Type B pancreatic cell (in vitro differentiated cells): ENCODE data around the gene FAU. TPM values are rescaled to one million over a fixed set of nuclear protein-coding genes. Genes with fewer than 3 reads are reported as not detected.
"Not testable (repeated sequence)": the region's sequence is repeated elsewhere in the genome, so short reads cannot be mapped to it uniquely, and the experiment has no call there.

ENCODE experiments used
- DNase-seq: peaks from one replicate; pipeline ENCODE4 v3.0.0; 2021; ENCODE audit warnings: mixed read lengths; ENCODE audit not compliant: unreplicated experiment; ENCODE audit errors: extremely low spot score
- H3K27ac Mint-ChIP-seq: 2 replicates; pipeline ENCODE4 v1.8.0; 2021; ENCODE audit warnings: mild to moderate bottlenecking, mixed read lengths
- H3K27me3 Mint-ChIP-seq: 2 replicates; pipeline ENCODE4 v1.8.0; 2021; ENCODE audit warnings: mixed read lengths
- H3K36me3 Mint-ChIP-seq: 2 replicates; pipeline ENCODE4 v1.8.0; 2021; ENCODE audit warnings: mixed read lengths
- H3K4me1 Mint-ChIP-seq: one replicate; pipeline ENCODE4 v1.8.0; 2021; ENCODE audit warnings: mixed read lengths; ENCODE audit not compliant: unreplicated experiment
- H3K4me3 Mint-ChIP-seq: 2 replicates; pipeline ENCODE4 v1.8.0; 2021; ENCODE audit warnings: mild to moderate bottlenecking, mixed read lengths
- H3K9me3 Mint-ChIP-seq: 2 replicates; pipeline ENCODE4 v1.8.0; 2021; ENCODE audit warnings: mixed read lengths
- total RNA-seq: library from RNA; stranded (reverse); gene quantifications from 2 replicates; pipeline ENCODE4 v1.2.1, GENCODE V29; 2021; ENCODE audit warnings: low replicate concordance
- TF ChIP-seq, protein P1 (sequence below): fragments of 200-600 bp; sonication (generic); conservative IDR thresholded peaks from 2 replicates; pipeline ENCODE4 v1.5.0; 2021; ENCODE audit warnings: antibody characterized with exemption, mild to moderate bottlenecking

The FAU gene
- total RNA-seq, 1 donor from 2014 or later = 758 TPM

DNA sequence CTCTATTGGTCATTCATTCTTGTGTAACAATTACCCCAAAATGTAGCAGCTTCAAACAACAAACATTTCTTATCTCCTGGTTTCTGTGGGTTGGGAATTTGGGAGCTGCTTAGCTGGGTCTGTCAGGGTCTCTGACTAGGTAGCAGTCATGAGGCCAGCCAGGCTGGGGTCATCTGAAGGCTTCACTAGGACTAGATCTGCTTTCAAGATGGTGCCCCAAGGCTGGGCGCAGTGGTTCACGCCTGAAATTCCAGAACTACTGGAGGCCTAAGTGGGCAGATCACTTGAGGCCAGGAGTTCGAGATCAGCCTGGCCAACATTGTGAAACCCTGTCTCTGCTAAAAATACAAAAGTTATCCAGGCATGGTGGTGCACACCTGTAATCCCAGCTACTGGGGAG is 35.0 kb upstream of the FAU start:
- no peaks in the 10 kb centered on the region for H3K36me3 Mint-ChIP-seq
- H3K9me3 Mint-ChIP-seq = no peaks in the 10 kb centered on the region
- H3K27ac Mint-ChIP-seq = no peak overlapping the region
- no peak overlapping the region for H3K4me3 Mint-ChIP-seq
- no peak for DNase-seq
- TF ChIP-seq, protein P1, sequence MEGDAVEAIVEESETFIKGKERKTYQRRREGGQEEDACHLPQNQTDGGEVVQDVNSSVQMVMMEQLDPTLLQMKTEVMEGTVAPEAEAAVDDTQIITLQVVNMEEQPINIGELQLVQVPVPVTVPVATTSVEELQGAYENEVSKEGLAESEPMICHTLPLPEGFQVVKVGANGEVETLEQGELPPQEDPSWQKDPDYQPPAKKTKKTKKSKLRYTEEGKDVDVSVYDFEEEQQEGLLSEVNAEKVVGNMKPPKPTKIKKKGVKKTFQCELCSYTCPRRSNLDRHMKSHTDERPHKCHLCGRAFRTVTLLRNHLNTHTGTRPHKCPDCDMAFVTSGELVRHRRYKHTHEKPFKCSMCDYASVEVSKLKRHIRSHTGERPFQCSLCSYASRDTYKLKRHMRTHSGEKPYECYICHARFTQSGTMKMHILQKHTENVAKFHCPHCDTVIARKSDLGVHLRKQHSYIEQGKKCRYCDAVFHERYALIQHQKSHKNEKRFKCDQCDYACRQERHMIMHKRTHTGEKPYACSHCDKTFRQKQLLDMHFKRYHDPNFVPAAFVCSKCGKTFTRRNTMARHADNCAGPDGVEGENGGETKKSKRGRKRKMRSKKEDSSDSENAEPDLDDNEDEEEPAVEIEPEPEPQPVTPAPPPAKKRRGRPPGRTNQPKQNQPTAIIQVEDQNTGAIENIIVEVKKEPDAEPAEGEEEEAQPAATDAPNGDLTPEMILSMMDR = no peak
- H3K27me3 Mint-ChIP-seq = peaks cover 8% of the 10 kb centered on the region
- no peaks in the 10 kb centered on the region for H3K4me1 Mint-ChIP-seq

DNA sequence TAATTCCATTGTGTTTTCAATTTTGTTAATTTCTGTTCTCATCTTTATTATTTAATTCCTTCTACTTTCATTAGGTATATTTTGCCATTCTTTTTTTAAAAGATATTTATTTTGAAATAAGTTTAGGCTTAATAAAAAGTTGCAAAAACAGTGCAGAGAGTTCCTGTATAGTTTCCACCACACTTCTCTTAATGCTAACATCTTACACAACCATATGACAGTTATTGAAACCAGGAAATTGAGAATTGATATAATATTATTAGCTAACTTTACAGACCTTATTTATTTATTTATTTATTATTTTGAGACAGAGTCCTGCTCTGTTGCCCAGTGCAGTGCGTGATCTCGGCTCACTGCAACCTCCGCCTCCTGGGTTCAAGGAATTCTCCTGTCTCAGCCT is 34.3 kb upstream of the FAU start:
- H3K36me3 Mint-ChIP-seq = no peaks in the 10 kb centered on the region
- no peaks in the 10 kb centered on the region for H3K4me1 Mint-ChIP-seq
- no peak for DNase-seq
- no peak overlapping the region for H3K27ac Mint-ChIP-seq
- H3K4me3 Mint-ChIP-seq = no peak overlapping the region
- no peaks in the 10 kb centered on the region for H3K9me3 Mint-ChIP-seq
- TF ChIP-seq, protein P1 = no peak
- H3K27me3 Mint-ChIP-seq = peaks cover 11% of the 10 kb centered on the region

DNA sequence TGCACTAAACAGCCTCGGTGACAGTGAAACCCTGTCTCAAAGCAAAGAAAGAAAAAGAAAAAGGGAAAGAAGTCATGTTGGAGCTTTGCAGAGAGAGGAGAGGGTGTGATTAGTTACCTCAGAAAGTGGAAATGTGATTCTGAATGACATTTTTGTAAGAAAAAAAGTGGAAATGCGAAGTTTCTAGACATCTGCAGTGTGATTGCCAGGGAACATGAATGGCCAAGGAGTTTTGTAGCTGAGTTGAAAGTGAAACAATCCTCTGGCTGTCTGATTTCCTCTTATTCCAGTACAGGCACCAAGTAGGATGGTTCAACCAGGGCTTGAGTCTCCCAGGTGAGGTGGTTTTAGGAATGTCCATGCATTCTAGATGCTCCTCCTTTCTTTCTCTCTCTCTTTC is 30.2 kb upstream of the FAU start:
- no peaks in the 10 kb centered on the region for H3K36me3 Mint-ChIP-seq
- H3K4me3 Mint-ChIP-seq = no peak overlapping the region
- no peaks in the 10 kb centered on the region for H3K9me3 Mint-ChIP-seq
- no peak overlapping the region for H3K27ac Mint-ChIP-seq
- no peak for DNase-seq
- TF ChIP-seq, protein P1 = no peak
- peaks cover 12% of the 10 kb centered on the region for H3K4me1 Mint-ChIP-seq
- peaks cover 9% of the 10 kb centered on the region for H3K27me3 Mint-ChIP-seq

DNA sequence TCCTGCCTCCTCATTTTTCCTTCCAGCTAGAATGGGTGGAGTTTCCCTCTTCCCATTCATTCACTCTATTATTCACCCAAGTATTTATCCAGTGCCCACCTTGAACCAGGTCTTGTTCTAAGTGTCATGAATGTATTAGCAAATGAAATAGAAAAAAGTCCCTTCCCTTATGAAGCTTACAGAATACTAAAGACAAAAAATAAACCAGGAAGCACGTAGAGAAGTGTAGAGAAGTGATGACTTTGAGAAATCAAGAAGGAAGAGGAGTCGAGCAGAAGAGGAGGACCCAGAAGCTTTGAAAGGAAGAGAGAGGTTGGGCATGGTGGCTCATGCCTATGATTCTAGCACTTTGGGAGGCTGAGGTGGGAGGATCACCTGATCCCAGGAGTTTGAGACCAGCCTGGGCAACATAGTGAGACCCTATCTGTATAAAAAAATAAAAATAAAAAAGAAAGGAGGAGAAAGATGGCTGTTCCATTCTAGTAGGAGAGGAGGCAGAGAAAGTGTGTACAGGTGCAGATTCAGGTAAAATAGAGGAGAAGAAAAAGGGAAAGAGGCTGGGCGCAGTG is 29.5 kb upstream of the FAU start:
- H3K9me3 Mint-ChIP-seq = no peaks in the 10 kb centered on the region

DNA sequence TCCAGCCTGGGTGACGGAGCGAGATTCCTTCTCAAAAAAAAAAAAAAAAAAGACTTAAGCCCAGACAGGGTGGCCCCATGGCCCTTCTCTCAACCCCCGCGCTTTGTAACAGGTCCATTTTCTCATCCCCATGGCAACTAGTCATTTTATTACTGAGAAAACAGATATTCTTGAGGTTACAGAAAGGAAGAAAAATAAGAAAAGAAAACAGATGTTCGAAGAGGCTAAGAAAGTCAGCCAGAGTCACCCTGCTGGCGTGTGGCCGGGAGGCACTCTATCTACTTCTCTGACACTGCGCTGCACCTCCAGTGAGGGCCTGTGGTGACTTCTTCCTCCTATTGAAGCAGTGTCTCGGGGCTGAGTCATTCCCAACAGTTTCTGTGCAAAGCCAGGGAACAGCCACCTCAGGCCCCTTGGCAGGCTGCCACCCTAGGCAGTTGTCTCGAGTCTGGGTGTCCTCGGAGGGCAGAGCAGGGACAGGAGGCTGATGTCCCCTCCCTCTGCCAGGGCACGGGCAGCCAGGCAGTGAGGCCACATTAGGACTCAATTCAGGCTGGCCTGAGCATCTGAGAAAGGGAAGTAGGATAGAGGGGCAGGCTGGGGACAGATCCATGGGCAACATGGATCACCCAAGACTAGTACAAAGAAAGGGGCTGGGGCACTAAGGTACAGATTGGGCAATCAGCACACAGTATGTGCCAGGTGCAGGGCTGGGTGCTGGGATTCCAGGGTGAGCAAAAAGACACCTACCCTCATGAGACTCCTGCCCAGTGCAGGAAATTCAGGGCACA is 28.8 kb upstream of the FAU start:
- H3K27ac Mint-ChIP-seq = peak overlapping the region; percentile 78
- peaks cover 12% of the 10 kb centered on the region for H3K4me1 Mint-ChIP-seq
- H3K27me3 Mint-ChIP-seq = peaks cover 9% of the 10 kb centered on the region
- H3K4me3 Mint-ChIP-seq = no peak overlapping the region
- TF ChIP-seq, protein P1 = no peak
- H3K36me3 Mint-ChIP-seq = no peaks in the 10 kb centered on the region
- H3K9me3 Mint-ChIP-seq = no peaks in the 10 kb centered on the region
- DNase-seq = no peak

More for the DNA sequence above, 29.5 kb upstream of the FAU start:
- Mint-ChIP-seq H3K4me3 (no peak overlapping the region), H3K36me3 (no peaks in the 10 kb centered on the region), H3K27me3 (peaks cover 9% of the 10 kb centered on the region), H3K27ac (no peak overlapping the region), H3K4me1 (peaks cover 12% of the 10 kb centered on the region)
- no peak for DNase-seq
- TF ChIP-seq, protein P1 = no peak

DNA sequence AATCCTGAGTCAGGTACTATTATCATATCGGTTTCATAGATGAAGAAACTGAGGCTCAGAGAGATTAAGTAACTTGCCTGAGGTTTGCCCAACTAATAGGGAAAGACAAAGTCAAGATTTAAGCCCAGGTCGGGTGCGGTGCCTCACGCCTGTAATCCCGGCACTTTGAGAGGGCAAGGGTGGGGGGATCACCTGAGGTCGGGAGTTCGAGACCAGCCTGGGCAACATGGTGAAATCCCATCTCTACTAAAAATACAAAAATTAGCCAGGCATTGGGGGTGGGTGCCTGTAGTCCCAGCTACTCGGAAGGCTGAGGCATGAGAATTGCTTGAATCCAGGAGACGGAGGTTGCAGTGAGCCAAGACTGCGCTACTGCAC is 28.2 kb upstream of the FAU start:
- H3K9me3 Mint-ChIP-seq, H3K36me3 Mint-ChIP-seq, DNase-seq, H3K27ac Mint-ChIP-seq, H3K27me3 Mint-ChIP-seq, H3K4me3 Mint-ChIP-seq: not testable (repeated sequence)
- H3K4me1 Mint-ChIP-seq = peaks cover 12% of the 10 kb centered on the region
